Vagina (tissue), 2 donors: ENCODE data around the gene GDPD2. TPM values are rescaled to one million over a fixed set of nuclear protein-coding genes. Genes with fewer than 3 reads are reported as not detected.

Experiments used
- DNase-seq, 2 donors: peaks; one replicate each; pipeline ENCODE4 v3.0.0-alpha.2; 2017; ENCODE audit errors: extremely low spot score in 2 of 2
- H3K27ac ChIP-seq: fragments of 200-600 bp; sonication (generic); one replicate; pipeline ENCODE4 v1.5.1; 2019
- H3K27me3 ChIP-seq: fragments of 200-600 bp; sonication (generic); one replicate; pipeline ENCODE4 v1.5.1; 2019
- H3K36me3 ChIP-seq, 2 donors: fragments of 200-600 bp; sonication (generic); one replicate each; pipeline ENCODE4 v1.5.1; 2017 to 2019
- H3K4me1 ChIP-seq: fragments of 200-600 bp; sonication (generic); one replicate; pipeline ENCODE4 v1.5.1; 2019
- H3K4me3 ChIP-seq, 2 donors: fragments of 200-600 bp; sonication (generic); 1 replicate in 1 of 2; 2 replicates in 1 of 2; pipeline ENCODE4 v1.5.1; 2016 to 2019
- H3K9me3 ChIP-seq: fragments of 200-600 bp; sonication (generic); one replicate; pipeline ENCODE4 v1.5.1; 2019
- POLR2A ChIP-seq, 2 donors: fragments of 450-650 bp; IDR thresholded peaks; one replicate each; pipeline ENCODE4 v1.6.1; 2017; ENCODE audit warnings: antibody characterized with exemption in 2 of 2, mild to moderate bottlenecking in 2 of 2, moderate library complexity in 2 of 2
- POLR2AphosphoS5 ChIP-seq, 2 donors: sonication (generic); formaldehyde crosslinking; IDR thresholded peaks; one replicate each; pipeline ENCODE4 v1.9.0; 2017; ENCODE audit warnings: antibody characterized with exemption in 2 of 2, mild to moderate bottlenecking in 2 of 2, low read depth in 1 of 2; ENCODE audit not compliant: insufficient read depth in 1 of 2
- intact Hi-C: fragments of 100-400 bp; cut with DNase I; formaldehyde crosslinking; loops from one replicate; pipeline ENCODE4 v1.15.1; 2023
- total RNA-seq: library from RNA; depleted of rRNA; stranded (reverse); fragments of >200 nt; gene quantifications from one replicate; pipeline ENCODE4 v1.2.3, GENCODE V29; 2016
- TF ChIP-seq, protein P1 (sequence below), 3 experiments: fragments of 450-650 bp in 2 of 3; fragments of 200-600 bp in 1 of 3; sonication (generic) in 1 of 3; IDR thresholded peaks; one replicate each; pipeline ENCODE4 v1.5.1; 2017 to 2019; ENCODE audit warnings: antibody characterized with exemption in 3 of 3, mild to moderate bottlenecking in 2 of 3, moderate library complexity in 2 of 3

The GDPD2 gene
- total RNA-seq, 1 donor from 2014 or later = not detected

DNA sequence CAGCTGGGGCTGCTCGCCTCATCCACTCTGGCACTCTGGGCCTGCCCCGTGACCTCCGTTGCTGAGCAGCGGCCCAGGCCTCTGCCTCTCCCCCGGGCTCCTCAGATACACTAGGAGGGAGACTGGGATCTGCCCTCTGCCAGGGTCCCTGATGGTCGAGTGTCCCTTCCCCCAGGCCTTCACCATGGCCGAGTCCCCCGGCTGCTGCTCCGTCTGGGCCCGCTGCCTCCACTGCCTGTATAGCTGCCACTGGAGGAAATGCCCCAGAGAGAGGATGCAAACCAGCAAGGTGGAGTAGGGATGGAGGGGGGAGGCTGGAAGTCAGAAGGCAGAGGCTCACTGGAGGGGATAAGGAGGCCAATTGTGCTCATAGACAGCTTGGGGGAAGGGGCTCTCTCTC, 1.7 kb downstream of the GDPD2 start:
- Histone ChIP-seq H3K36me3 (no peaks in the 10 kb centered on the region), H3K9me3 (no peaks in the 10 kb centered on the region), H3K27me3 (no peaks in the 10 kb centered on the region), H3K4me3 (no peak overlapping the region), H3K4me1 (no peaks in the 10 kb centered on the region), H3K27ac (no peak overlapping the region)
- DNase-seq = peak in 1 of 2 donors; percentile 95
- TF ChIP-seq POLR2A (IDR thresholded peaks at IDR 0.05) (no peak), POLR2AphosphoS5 (IDR thresholded peaks at IDR 0.05; ENCODE audit: insufficient read depth in 1 of 2, low read depth in 1 of 2) (no peak)
- TF ChIP-seq, protein P1, sequence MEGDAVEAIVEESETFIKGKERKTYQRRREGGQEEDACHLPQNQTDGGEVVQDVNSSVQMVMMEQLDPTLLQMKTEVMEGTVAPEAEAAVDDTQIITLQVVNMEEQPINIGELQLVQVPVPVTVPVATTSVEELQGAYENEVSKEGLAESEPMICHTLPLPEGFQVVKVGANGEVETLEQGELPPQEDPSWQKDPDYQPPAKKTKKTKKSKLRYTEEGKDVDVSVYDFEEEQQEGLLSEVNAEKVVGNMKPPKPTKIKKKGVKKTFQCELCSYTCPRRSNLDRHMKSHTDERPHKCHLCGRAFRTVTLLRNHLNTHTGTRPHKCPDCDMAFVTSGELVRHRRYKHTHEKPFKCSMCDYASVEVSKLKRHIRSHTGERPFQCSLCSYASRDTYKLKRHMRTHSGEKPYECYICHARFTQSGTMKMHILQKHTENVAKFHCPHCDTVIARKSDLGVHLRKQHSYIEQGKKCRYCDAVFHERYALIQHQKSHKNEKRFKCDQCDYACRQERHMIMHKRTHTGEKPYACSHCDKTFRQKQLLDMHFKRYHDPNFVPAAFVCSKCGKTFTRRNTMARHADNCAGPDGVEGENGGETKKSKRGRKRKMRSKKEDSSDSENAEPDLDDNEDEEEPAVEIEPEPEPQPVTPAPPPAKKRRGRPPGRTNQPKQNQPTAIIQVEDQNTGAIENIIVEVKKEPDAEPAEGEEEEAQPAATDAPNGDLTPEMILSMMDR (IDR thresholded peaks at IDR 0.05) = no peak
- intact Hi-C loops = no loop called here

GRCh38 chrX:70426286-70427278, 3.5 kb downstream of the GDPD2 start:
- Histone ChIP-seq H3K9me3 (no peaks in the 10 kb centered on the region), H3K4me3 (no peak overlapping the region), H3K4me1 (no peaks in the 10 kb centered on the region), H3K27ac (no peak overlapping the region), H3K36me3 (no peaks in the 10 kb centered on the region), H3K27me3 (no peaks in the 10 kb centered on the region)
- intact Hi-C loops = no loop called here
- DNase-seq = peak in 1 of 2 donors; percentile 88
- TF ChIP-seq, protein P1 (IDR thresholded peaks at IDR 0.05) = no peak
- no peak for TF ChIP-seq POLR2AphosphoS5 (IDR thresholded peaks at IDR 0.05; ENCODE audit: insufficient read depth in 1 of 2, low read depth in 1 of 2)
- TF ChIP-seq POLR2A (IDR thresholded peaks at IDR 0.05) = no peak

- intact Hi-C loops = no loop called here
- H3K4me1 ChIP-seq = no peaks in the 10 kb centered on the region
- TF ChIP-seq, protein P1 (IDR thresholded peaks at IDR 0.05) = no peak
- no peak for TF ChIP-seq POLR2AphosphoS5 (IDR thresholded peaks at IDR 0.05; ENCODE audit: insufficient read depth in 1 of 2, low read depth in 1 of 2)
- no peaks in the 10 kb centered on the region for H3K27me3 ChIP-seq
- H3K9me3 ChIP-seq = no peaks in the 10 kb centered on the region
- no peak for DNase-seq
- H3K36me3 ChIP-seq = no peaks in the 10 kb centered on the region
- no peak overlapping the region for H3K4me3 ChIP-seq
- no peak overlapping the region for H3K27ac ChIP-seq
Measured at GRCh38 chrX:70427365-70427764, 4.3 kb downstream of the GDPD2 start.

DNA sequence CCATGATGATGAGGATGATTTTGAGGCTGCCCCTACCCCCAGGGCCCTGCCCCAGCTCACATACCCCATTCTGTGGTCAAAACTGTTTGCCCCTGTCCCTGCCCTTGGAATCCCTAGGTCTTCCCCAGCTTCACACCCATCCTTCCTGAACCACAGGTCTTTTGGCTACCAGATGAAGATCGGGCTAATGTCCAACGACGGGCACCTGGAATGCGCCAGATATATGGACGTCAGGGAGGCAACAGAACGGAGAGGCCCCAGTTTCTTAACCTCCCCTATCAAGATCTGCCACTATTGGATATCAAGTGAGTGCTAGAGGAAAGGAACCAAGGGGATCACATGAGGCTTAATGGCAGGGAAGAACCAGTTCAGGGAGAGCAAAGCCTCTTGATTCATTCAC, 6.6 kb downstream of the GDPD2 start:
- no peak for TF ChIP-seq POLR2AphosphoS5 (IDR thresholded peaks at IDR 0.05; ENCODE audit: insufficient read depth in 1 of 2, low read depth in 1 of 2)
- no peak for TF ChIP-seq POLR2A (IDR thresholded peaks at IDR 0.05)
- TF ChIP-seq, protein P1 (IDR thresholded peaks at IDR 0.05) = no peak
- no peaks in the 10 kb centered on the region for H3K9me3 ChIP-seq

More for the DNA sequence above, 6.6 kb downstream of the GDPD2 start:
- Histone ChIP-seq H3K27me3 (no peaks in the 10 kb centered on the region), H3K4me3 (no peak overlapping the region), H3K36me3 (no peaks in the 10 kb centered on the region), H3K4me1 (peaks cover 1% of the 10 kb centered on the region), H3K27ac (no peak overlapping the region)
- DNase-seq = peak in 1 of 2 donors; percentile 91
- intact Hi-C loops = no loop called here
